ENCODE results near the gene UBE2G2. TPM values are rescaled to one million over a fixed set of nuclear protein-coding genes. Genes with fewer than 3 reads are reported as not detected.
"Not testable (repeated sequence)": the region's sequence is repeated elsewhere in the genome, so short reads cannot be mapped to it uniquely, and the experiment has no call there.

Gene UBE2G2
- total RNA-seq, 6 experiments from 2014 or later = 53.5 to 73.3 (median 61.0) TPM

- no peak for TF ChIP-seq CTCF (IDR thresholded peaks at IDR 0.05)
- H3K9me3 Mint-ChIP-seq = no peaks in the 10 kb centered on the region
- H3K4me3 Mint-ChIP-seq = no peak overlapping the region
- no peak overlapping the region for H3K27ac Mint-ChIP-seq
- no peaks in the 10 kb centered on the region; the same call in 1 of the 2 replicates for H3K4me1 Mint-ChIP-seq (ENCODE audit: low read depth)
- DNase-seq = no peak
- H3K36me3 Mint-ChIP-seq (ENCODE audit: low read depth) = no peaks in the 10 kb centered on the region
- peaks cover 13% of the 10 kb centered on the region for H3K27me3 Mint-ChIP-seq (ENCODE audit: insufficient read depth)
Measured at GRCh38 chr21:44834951-44835646, 33.5 kb upstream of the UBE2G2 start.

GRCh38 chr21:44834231-44834950, 32.8 kb upstream of the UBE2G2 start:
- peaks cover 11% of the 10 kb centered on the region for H3K27me3 Mint-ChIP-seq (ENCODE audit: insufficient read depth)
- DNase-seq = no peak
- no peak for TF ChIP-seq CTCF (IDR thresholded peaks at IDR 0.05)
- H3K4me3 Mint-ChIP-seq = no peak overlapping the region
- no peaks in the 10 kb centered on the region; the same call in 1 of the 2 replicates for H3K4me1 Mint-ChIP-seq (ENCODE audit: low read depth)
- no peak overlapping the region for H3K27ac Mint-ChIP-seq
- H3K36me3 Mint-ChIP-seq (ENCODE audit: low read depth) = no peaks in the 10 kb centered on the region
- H3K9me3 Mint-ChIP-seq = peaks cover 2% of the 10 kb centered on the region

GRCh38 chr21:44833663-44834062, 32.0 kb upstream of the UBE2G2 start:
- Mint-ChIP-seq H3K27me3 (ENCODE audit: insufficient read depth) (peaks cover 8% of the 10 kb centered on the region), H3K4me1 (ENCODE audit: low read depth) (no peaks in the 10 kb centered on the region; the same call in 1 of the 2 replicates), H3K4me3 (no peak overlapping the region), H3K9me3 (peaks cover 9% of the 10 kb centered on the region), H3K27ac (no peak overlapping the region), H3K36me3 (ENCODE audit: low read depth) (peaks cover 4% of the 10 kb centered on the region)
- no peak for TF ChIP-seq CTCF (IDR thresholded peaks at IDR 0.05)
- DNase-seq = no peak

GRCh38 chr21:44832516-44833255, 31.1 kb upstream of the UBE2G2 start:
- peaks cover 19% of the 10 kb centered on the region for H3K9me3 Mint-ChIP-seq
- peaks cover 14% of the 10 kb centered on the region for H3K36me3 Mint-ChIP-seq (ENCODE audit: low read depth)
- not testable (repeated sequence) for H3K27ac Mint-ChIP-seq; H3K4me3 Mint-ChIP-seq; DNase-seq; H3K4me1 Mint-ChIP-seq (ENCODE audit: low read depth)
- peaks cover 14% of the 10 kb centered on the region for H3K27me3 Mint-ChIP-seq (ENCODE audit: insufficient read depth)

- no peak overlapping the region for H3K4me3 Mint-ChIP-seq
- no peak for TF ChIP-seq CTCF (IDR thresholded peaks at IDR 0.05)
- peaks cover 14% of the 10 kb centered on the region for H3K27me3 Mint-ChIP-seq (ENCODE audit: insufficient read depth)
- H3K4me1 Mint-ChIP-seq (ENCODE audit: low read depth) = no peaks in the 10 kb centered on the region; the same call in 1 of the 2 replicates
- H3K9me3 Mint-ChIP-seq = peaks cover 27% of the 10 kb centered on the region
- DNase-seq = no peak
- H3K27ac Mint-ChIP-seq = no peak overlapping the region
- H3K36me3 Mint-ChIP-seq (ENCODE audit: low read depth) = peaks cover 21% of the 10 kb centered on the region
Measured at GRCh38 chr21:44831227-44831860, 29.7 kb upstream of the UBE2G2 start.

All from HFFc6 (cell line).